DND-41 (cell line): ENCODE data around the gene OR8K3.

Experiments
- ATAC-seq: fragments of 200-7000 bp; cut with Tn5 transposase; 3 replicates; pipeline ENCODE4 v1.9.1; 2021; ENCODE audit warnings: low read depth; ENCODE audit not compliant: insufficient read depth
- DNase-seq: peaks from one replicate; pipeline ENCODE4 v3.0.0-alpha.2; 2020
- H2AFZ ChIP-seq: 2 replicates; pipeline ENCODE4 v1.6.0; 2012; ENCODE audit warnings: low read depth, low read length
- H3K27ac ChIP-seq: 2 replicates; pipeline ENCODE4 v1.5.1; 2012; ENCODE audit warnings: low read length, inconsistent platforms
- H3K27me3 ChIP-seq: fragments of 200-600 bp; sonication (generic); 2 replicates; pipeline ENCODE4 v1.6.0; 2012; ENCODE audit warnings: low read length, mild to moderate bottlenecking, inconsistent platforms; ENCODE audit not compliant: insufficient read depth, poor library complexity
- H3K36me3 ChIP-seq: 2 replicates; pipeline ENCODE4 v1.5.1; 2012; ENCODE audit warnings: low read length, inconsistent platforms; ENCODE audit not compliant: insufficient read depth
- H3K4me1 ChIP-seq: 2 replicates; pipeline ENCODE4 v1.5.1; 2012; ENCODE audit warnings: mild to moderate bottlenecking, low read length; ENCODE audit not compliant: insufficient read depth
- H3K4me2 ChIP-seq: 2 replicates; pipeline ENCODE4 v1.6.0; 2012; ENCODE audit warnings: mild to moderate bottlenecking, moderate library complexity, low read length, inconsistent platforms; ENCODE audit not compliant: insufficient read depth
- H3K4me3 ChIP-seq, 2 experiments: fragments of 200-600 bp in 1 of 2; shearing (Covaris generic) in 1 of 2; 2 replicates each; pipeline ENCODE4 v1.5.1; 2012 to 2016; ENCODE audit warnings: inconsistent platforms in 2 of 2, low read length in 2 of 2, mild to moderate bottlenecking in 2 of 2, low read depth in 1 of 2, moderate library complexity in 1 of 2
- H3K79me2 ChIP-seq: 2 replicates; pipeline ENCODE4 v1.6.0; 2012; ENCODE audit warnings: low read length, inconsistent platforms; ENCODE audit not compliant: insufficient read depth
- H3K9ac ChIP-seq: 2 replicates; pipeline ENCODE4 v1.6.0; 2012; ENCODE audit warnings: low read depth, mild to moderate bottlenecking, inconsistent platforms, low read length, moderate library complexity
- H3K9me3 ChIP-seq: 2 replicates; pipeline ENCODE4 v1.5.1; 2012; ENCODE audit warnings: low read length, moderate library complexity, mild to moderate bottlenecking, inconsistent platforms; ENCODE audit not compliant: insufficient read depth, severe bottlenecking
- H4K20me1 ChIP-seq: 2 replicates; pipeline ENCODE4 v1.6.0; 2012; ENCODE audit warnings: low read length; ENCODE audit not compliant: insufficient read depth
- CTCF ChIP-seq: IDR thresholded peaks from 2 replicates; pipeline ENCODE4 v1.5.1; 2012; ENCODE audit warnings: borderline replicate concordance, low read length, moderate library complexity, mild to moderate bottlenecking; ENCODE audit not compliant: poor library complexity, severe bottlenecking; ENCODE audit errors: extremely low read depth
- EZH2 ChIP-seq: IDR thresholded peaks from 3 replicates; pipeline ENCODE4 v1.6.1; 2012; ENCODE audit warnings: borderline replicate concordance, low read depth, mild to moderate bottlenecking, moderate library complexity, low read length, inconsistent platforms; ENCODE audit not compliant: severe bottlenecking

OR8K3 gene

DNA sequence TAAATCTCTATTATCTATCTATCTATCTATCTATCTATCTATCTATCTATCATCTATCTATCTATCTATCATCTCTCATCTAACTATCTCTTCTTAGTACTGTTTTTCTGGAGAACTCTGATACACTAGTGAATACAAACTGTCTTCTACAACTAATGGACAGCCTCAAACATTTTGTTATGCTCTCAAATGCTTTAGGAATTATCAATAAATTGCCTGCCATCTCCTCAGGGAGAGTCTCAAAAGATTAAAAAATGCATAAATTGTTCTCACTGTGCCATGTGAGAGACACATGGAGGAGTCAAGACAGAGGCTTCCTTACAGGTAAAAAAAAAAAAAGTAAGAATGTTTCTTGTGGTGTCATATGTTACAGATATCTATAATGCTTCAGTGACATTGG is at the start of gene OR8K3:
Gene OR8K3, plus strand, starts transcription at position 301 of the 400 bp plus-strand sequence. CDS start 3,163 bp downstream, outside the sequence.
- no peak for ATAC-seq
- TF ChIP-seq EZH2: no peak
- TF ChIP-seq CTCF: no peak
- H3K4me2 ChIP-seq: no peak within 1 kb of the TSS

GRCh38 chr11:56271092-56271491 is 43.9 kb upstream of the OR8K3 start:
- Histone ChIP-seq H3K36me3 (no peaks in the 10 kb centered on the region), H2AFZ (no peak overlapping the region), H3K27ac (no peak overlapping the region), H3K79me2 (no peaks in the 10 kb centered on the region), H3K9ac (no peak overlapping the region), H4K20me1 (no peaks in the 10 kb centered on the region), H3K9me3 (no peaks in the 10 kb centered on the region), H3K27me3 (no peaks in the 10 kb centered on the region), H3K4me1 (no peaks in the 10 kb centered on the region), H3K4me2 (no peak overlapping the region), H3K4me3 (no peak overlapping the region)
- DNase-seq: no peak
- no peak for ATAC-seq
- TF ChIP-seq EZH2: no peak
- TF ChIP-seq CTCF: no peak

More for the DNA sequence above, at the start of gene OR8K3:
- Histone ChIP-seq H3K79me2 (no peaks in the 10 kb centered on the region), H3K27me3 (no peaks in the 10 kb centered on the region), H3K36me3 (no peaks in the 10 kb centered on the region), H3K4me3 (no peak within 1 kb of the TSS), H3K9me3 (no peaks in the 10 kb centered on the region), H2AFZ (no peak within 1 kb of the TSS), H4K20me1 (no peaks in the 10 kb centered on the region), H3K4me1 (no peaks in the 10 kb centered on the region), H3K9ac (no peak within 1 kb of the TSS), H3K27ac (no peak within 1 kb of the TSS)
- DNase-seq: no peak

DNA sequence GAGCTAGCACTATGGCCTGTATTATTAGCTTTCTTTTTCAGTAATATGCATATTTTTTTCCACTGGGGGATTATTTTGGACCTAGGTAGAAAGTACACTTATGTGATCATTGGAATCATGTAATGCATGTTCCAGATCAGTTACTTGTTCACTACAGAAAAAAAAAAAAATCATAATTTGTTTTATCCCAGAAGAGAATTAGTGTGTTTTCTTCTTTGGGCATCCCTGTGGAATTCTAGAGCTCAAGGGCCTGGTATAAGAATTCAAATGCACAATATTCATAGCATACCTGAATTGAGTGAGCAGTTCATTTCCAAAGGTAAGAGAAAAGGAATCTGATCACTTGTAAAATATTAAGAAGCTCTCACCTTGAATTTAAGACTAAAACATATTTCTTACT is 41.1 kb upstream of the OR8K3 start, which contains the start of gene OR5T1:
Gene OR5T1, plus strand, starts transcription at position 301 of the 400 bp plus-strand sequence. CDS start 1,485 bp downstream, outside the sequence.
- Histone ChIP-seq H3K4me3 (no peak within 1 kb of the TSS), H3K4me2 (no peak within 1 kb of the TSS), H4K20me1 (no peaks in the 10 kb centered on the region), H3K4me1 (no peaks in the 10 kb centered on the region), H3K79me2 (no peaks in the 10 kb centered on the region), H3K9me3 (no peaks in the 10 kb centered on the region), H3K36me3 (no peaks in the 10 kb centered on the region), H3K27me3 (no peaks in the 10 kb centered on the region), H2AFZ (no peak within 1 kb of the TSS), H3K27ac (no peak within 1 kb of the TSS), H3K9ac (no peak within 1 kb of the TSS)
- DNase-seq (no peak), ATAC-seq (no peak)
- TF ChIP-seq CTCF (no peak), EZH2 (no peak)

GRCh38 chr11:56292154-56292553 is 22.8 kb upstream of the OR8K3 start, which contains the start of gene OR8H1:
Gene OR8H1, minus strand, starts transcription at chr11:56292254. Its CDS starts 1,192 bp downstream, at chr11:56291062.
- H3K9ac ChIP-seq: no peak within 1 kb of the TSS
- H3K9me3 ChIP-seq: no peaks in the 10 kb centered on the region
- no peak within 1 kb of the TSS for H2AFZ ChIP-seq
- no peak for ATAC-seq
- DNase-seq: no peak
- H3K4me2 ChIP-seq: no peak within 1 kb of the TSS
- no peaks in the 10 kb centered on the region for H4K20me1 ChIP-seq
- H3K4me1 ChIP-seq: no peaks in the 10 kb centered on the region
- no peak within 1 kb of the TSS for H3K27ac ChIP-seq
- no peaks in the 10 kb centered on the region for H3K79me2 ChIP-seq
- TF ChIP-seq EZH2: no peak
- no peak for TF ChIP-seq CTCF
- no peaks in the 10 kb centered on the region for H3K36me3 ChIP-seq
- H3K27me3 ChIP-seq: no peaks in the 10 kb centered on the region
- no peak within 1 kb of the TSS for H3K4me3 ChIP-seq
